Endothelial cell of umbilical vein (primary cell): ENCODE data around the gene USP11.

Source experiments
- CTCF ChIP-seq, 2 donors: IDR thresholded peaks; 1 replicate in 1 of 2; 2 replicates in 1 of 2; pipeline ENCODE4 v1.5.1; 2011; ENCODE audit warnings: low read length in 2 of 2, mild to moderate bottlenecking in 2 of 2, moderate library complexity in 2 of 2, control low read depth in 1 of 2, inconsistent platforms in 1 of 2, low read depth in 1 of 2; ENCODE audit not compliant: insufficient read depth in 1 of 2; ENCODE audit errors: extremely low read depth in 1 of 2
- EZH2 ChIP-seq: IDR thresholded peaks from 2 replicates; pipeline ENCODE4 v1.6.1; 2012; ENCODE audit warnings: borderline replicate concordance, low read depth, mild to moderate bottlenecking, moderate library complexity, low read length, inconsistent platforms; ENCODE audit not compliant: severe bottlenecking
- JUN ChIP-seq: IDR thresholded peaks from 2 replicates; pipeline ENCODE4 v1.6.1; 2011; ENCODE audit warnings: borderline replicate concordance, low read depth; ENCODE audit not compliant: insufficient read length, insufficient read depth
- MAX ChIP-seq: IDR thresholded peaks from 2 replicates; pipeline ENCODE4 v1.6.1; 2011; ENCODE audit not compliant: insufficient read depth, insufficient read length
- POLR2A ChIP-seq: IDR thresholded peaks from 2 replicates; pipeline ENCODE4 v1.6.1; 2012; ENCODE audit warnings: low read depth, mild to moderate bottlenecking, control low read depth, low read length
- POLR2AphosphoS5 ChIP-seq: IDR thresholded peaks from 2 replicates; pipeline ENCODE4 v1.6.1; 2012; ENCODE audit warnings: low read depth, mild to moderate bottlenecking, control low read depth, low read length, moderate library complexity; ENCODE audit not compliant: insufficient read depth

GRCh38 chrX:47293106-47293505 is 60.3 kb downstream of the USP11 start:
- TF ChIP-seq POLR2AphosphoS5 (no peak), POLR2A (no peak), CTCF (IDR thresholded peaks at IDR 0.05; ENCODE audit: extremely low read depth in 1 of 2, insufficient read depth in 1 of 2, low read depth in 1 of 2, low read length in 2 of 2) (no peak), EZH2 (no peak), MAX (no peak), JUN (no peak)
